Esophagus squamous epithelium (tissue), 4 donors: ENCODE results near the gene CLVS2.

ENCODE experiments used
- POLR2A ChIP-seq, 4 donors: fragments of 450-650 bp; IDR thresholded peaks; one replicate each; pipeline ENCODE4 v1.6.1; 2017; ENCODE audit warnings: antibody characterized with exemption in 4 of 4, mild to moderate bottlenecking in 4 of 4, moderate library complexity in 3 of 4
- TF ChIP-seq, protein P1 (sequence below), 6 experiments: fragments of 450-650 bp in 4 of 6; fragments of 200-600 bp in 2 of 6; sonication (generic) in 2 of 6; IDR thresholded peaks; one replicate each; pipeline ENCODE4 v1.5.1; 2016 to 2019; ENCODE audit warnings: antibody characterized with exemption in 6 of 6, mild to moderate bottlenecking in 4 of 6, moderate library complexity in 4 of 6

GRCh38 chr6:123085403-123085802, 89.4 kb downstream of the CLVS2 start:
- TF ChIP-seq, protein P1, sequence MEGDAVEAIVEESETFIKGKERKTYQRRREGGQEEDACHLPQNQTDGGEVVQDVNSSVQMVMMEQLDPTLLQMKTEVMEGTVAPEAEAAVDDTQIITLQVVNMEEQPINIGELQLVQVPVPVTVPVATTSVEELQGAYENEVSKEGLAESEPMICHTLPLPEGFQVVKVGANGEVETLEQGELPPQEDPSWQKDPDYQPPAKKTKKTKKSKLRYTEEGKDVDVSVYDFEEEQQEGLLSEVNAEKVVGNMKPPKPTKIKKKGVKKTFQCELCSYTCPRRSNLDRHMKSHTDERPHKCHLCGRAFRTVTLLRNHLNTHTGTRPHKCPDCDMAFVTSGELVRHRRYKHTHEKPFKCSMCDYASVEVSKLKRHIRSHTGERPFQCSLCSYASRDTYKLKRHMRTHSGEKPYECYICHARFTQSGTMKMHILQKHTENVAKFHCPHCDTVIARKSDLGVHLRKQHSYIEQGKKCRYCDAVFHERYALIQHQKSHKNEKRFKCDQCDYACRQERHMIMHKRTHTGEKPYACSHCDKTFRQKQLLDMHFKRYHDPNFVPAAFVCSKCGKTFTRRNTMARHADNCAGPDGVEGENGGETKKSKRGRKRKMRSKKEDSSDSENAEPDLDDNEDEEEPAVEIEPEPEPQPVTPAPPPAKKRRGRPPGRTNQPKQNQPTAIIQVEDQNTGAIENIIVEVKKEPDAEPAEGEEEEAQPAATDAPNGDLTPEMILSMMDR (IDR thresholded peaks at IDR 0.05) = no peak
- no peak for TF ChIP-seq POLR2A (IDR thresholded peaks at IDR 0.05)
